RWPE2 (cell line): Measurements from ENCODE around the gene SPTB.
"Not testable (repeated sequence)": the region's sequence is repeated elsewhere in the genome, so short reads cannot be mapped to it uniquely, and the experiment has no call there.

Experiments
- ATAC-seq: fragments of 200-7000 bp; cut with Tn5 transposase; 3 replicates; pipeline ENCODE4 v1.9.1; 2021; ENCODE audit warnings: low read depth
- DNase-seq: peaks from one replicate; pipeline ENCODE4 v3.0.0-alpha.2; 2020; ENCODE audit warnings: low spot score
- H3K27ac ChIP-seq: fragments of 450-650 bp; 2 replicates; pipeline ENCODE4 v1.5.1; 2017; ENCODE audit warnings: mild to moderate bottlenecking; ENCODE audit not compliant: poor library complexity, severe bottlenecking
- H3K27me3 ChIP-seq: fragments of 250-450 bp; sonication (Bioruptor Pico); 2 replicates; pipeline ENCODE4 v1.5.1; 2021; ENCODE audit warnings: mild to moderate bottlenecking, moderate library complexity; ENCODE audit not compliant: insufficient read depth, poor library complexity, severe bottlenecking
- H3K36me3 ChIP-seq: fragments of 250-450 bp; sonication (Bioruptor Pico); 2 replicates; pipeline ENCODE4 v1.5.1; 2020; ENCODE audit warnings: low read depth, mild to moderate bottlenecking, moderate library complexity
- H3K4me1 ChIP-seq: fragments of 250-450 bp; sonication (Bioruptor Pico); 2 replicates; pipeline ENCODE4 v1.5.1; 2021; ENCODE audit warnings: mild to moderate bottlenecking, moderate library complexity; ENCODE audit not compliant: insufficient read depth, poor library complexity, severe bottlenecking
- H3K4me3 ChIP-seq: fragments of 250-450 bp; sonication (Bioruptor Pico); 2 replicates; pipeline ENCODE4 v1.5.1; 2021; ENCODE audit warnings: mild to moderate bottlenecking, moderate library complexity; ENCODE audit not compliant: severe bottlenecking
- H3K9me3 ChIP-seq: fragments of 250-450 bp; sonication (Bioruptor Pico); 2 replicates; pipeline ENCODE4 v1.5.1; 2021; ENCODE audit warnings: mild to moderate bottlenecking, moderate library complexity; ENCODE audit not compliant: severe bottlenecking
- CTCF ChIP-seq: fragments of 450-650 bp; IDR thresholded peaks from one replicate; pipeline ENCODE4 v1.5.1; 2017; ENCODE audit warnings: mild to moderate bottlenecking, moderate library complexity; ENCODE audit not compliant: poor library complexity, severe bottlenecking

Gene SPTB

GRCh38 chr14:64807551-64807950 lies 72.2 kb downstream of the SPTB start:
- no peak for ATAC-seq
- Histone ChIP-seq H3K36me3 (no peaks in the 10 kb centered on the region), H3K27ac (peak overlapping the region; percentile 98), H3K9me3 (no peaks in the 10 kb centered on the region), H3K4me1 (peaks cover 25% of the 10 kb centered on the region), H3K27me3 (no peaks in the 10 kb centered on the region), H3K4me3 (no peak overlapping the region)
- DNase-seq: no peak
- no peak for TF ChIP-seq CTCF

DNA sequence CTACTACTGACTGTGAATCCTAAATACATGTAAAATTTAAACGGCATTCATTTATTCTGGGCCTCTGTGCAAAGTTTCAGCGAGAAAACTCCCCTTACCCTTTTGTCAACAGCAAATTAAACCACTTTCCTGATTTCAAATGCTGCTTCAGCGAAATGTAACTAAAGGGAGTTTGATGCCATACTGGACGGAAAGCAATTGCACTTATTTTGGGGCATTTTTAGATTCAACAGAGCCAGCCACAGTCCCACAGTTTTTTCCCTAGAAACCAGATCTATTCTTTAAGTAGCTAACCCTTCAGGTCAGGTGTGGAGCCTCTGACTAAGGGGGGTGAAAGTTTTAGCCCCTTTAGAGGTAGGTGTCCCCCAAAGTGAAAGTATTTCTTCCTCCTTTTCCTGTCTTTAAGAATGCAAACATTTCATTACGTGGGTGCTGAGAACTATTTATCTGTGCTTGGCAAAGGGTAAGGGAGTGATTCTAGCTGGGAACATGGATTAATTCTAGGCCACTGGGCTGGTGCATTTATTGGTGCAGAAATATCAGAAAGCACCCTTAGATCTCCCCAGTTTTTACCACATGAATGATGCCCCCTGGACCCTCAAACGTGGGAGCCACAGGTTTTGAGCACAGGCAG lies 72.7 kb downstream of the SPTB start:
- peak overlapping the region; percentile 98 for H3K27ac ChIP-seq
- H3K4me3 ChIP-seq: no peak overlapping the region
- H3K36me3 ChIP-seq: no peaks in the 10 kb centered on the region
- no peaks in the 10 kb centered on the region for H3K9me3 ChIP-seq
- DNase-seq: no peak
- TF ChIP-seq CTCF: no peak
- H3K27me3 ChIP-seq: no peaks in the 10 kb centered on the region
- H3K4me1 ChIP-seq: peaks cover 22% of the 10 kb centered on the region
- no peak for ATAC-seq

DNA sequence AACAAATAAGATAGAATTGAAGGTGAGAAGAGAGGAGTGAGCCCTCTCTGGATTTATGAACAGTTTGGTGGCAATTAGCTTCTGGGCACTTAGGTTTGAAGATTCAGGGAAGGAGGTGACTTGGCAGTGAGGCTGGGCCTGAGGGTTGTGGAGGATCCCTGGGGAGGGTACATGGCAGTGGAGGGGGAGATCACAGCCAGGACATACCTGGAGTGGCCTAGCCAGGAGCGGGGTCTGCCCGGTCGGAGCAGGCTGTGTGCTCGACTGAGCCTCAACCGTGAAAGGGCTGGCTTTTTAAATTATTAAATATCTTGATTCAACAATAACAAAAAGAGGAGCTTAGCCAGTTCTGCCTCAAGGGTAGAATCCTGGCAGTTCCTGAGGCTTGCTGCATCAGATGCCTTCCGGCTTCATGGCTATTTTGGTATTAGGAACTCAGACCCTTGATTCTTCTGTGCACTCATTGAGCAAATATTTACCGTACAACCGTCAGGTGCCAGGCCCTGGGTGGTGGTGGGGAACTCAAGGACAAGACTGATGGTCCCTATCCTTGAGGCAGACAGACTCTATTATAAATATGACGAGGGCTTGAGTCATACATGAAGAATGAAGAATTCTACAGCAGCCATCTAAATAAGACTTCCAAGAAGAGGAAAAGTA lies 73.4 kb downstream of the SPTB start:
- ATAC-seq (peak; percentile 92), DNase-seq (peak; percentile 91)
- no peaks in the 10 kb centered on the region for H3K27me3 ChIP-seq
- H3K9me3 ChIP-seq: no peaks in the 10 kb centered on the region
- no peak overlapping the region for H3K4me3 ChIP-seq
- H3K27ac ChIP-seq: peak overlapping the region; percentile 98
- peaks cover 21% of the 10 kb centered on the region for H3K4me1 ChIP-seq
- H3K36me3 ChIP-seq: no peaks in the 10 kb centered on the region
- no peak for TF ChIP-seq CTCF

DNA sequence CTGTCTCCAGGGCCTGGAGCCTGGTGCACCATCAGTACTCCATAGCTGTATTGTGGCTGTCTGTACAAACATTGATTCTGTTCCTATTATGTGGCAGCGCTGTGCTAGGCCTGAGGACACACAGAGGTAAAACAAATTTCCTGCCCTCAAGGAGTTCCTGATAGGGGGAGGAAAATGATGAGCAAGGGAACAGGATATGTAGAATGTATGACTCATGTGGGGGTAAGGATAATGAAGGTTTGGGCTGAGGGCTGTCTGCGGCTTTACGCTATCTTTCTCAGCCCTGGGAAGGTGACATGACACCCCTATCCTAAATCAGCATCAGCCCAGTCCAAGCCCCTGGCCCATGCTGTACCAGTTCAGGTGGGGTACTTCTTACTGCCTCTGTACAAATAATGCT lies 74.1 kb downstream of the SPTB start:
- DNase-seq, H3K9me3 ChIP-seq, H3K36me3 ChIP-seq, H3K27me3 ChIP-seq, H3K4me3 ChIP-seq: not testable (repeated sequence)
- peaks cover 21% of the 10 kb centered on the region for H3K4me1 ChIP-seq
- peak overlapping the region; percentile 98 for H3K27ac ChIP-seq
- peak; percentile 66 for ATAC-seq

DNA sequence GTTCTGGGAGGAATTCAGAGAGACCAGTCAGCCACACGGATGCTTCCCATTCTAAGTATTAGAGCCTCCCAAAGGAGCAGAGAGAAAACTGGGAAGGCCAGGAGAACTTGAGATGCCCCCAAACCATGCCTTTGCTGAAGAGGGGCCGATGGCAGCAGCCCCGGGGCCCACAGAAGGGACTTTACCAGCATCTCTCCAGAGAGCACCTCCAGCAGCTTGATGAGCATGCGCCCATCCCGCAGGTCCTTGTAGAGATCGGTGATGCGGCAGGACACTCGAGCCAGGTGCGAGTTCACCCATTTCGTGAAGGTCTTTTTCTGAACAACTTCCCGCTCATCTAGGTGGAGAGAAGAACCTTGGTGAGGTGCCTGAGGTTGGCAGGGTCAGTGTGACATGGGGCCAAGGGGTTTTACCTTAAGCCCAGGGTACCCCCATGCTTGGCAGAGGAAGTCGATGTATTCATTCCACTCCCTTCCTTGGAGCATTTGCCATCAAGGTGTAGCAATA lies 74.9 kb downstream of the SPTB start:
- Histone ChIP-seq H3K9me3 (no peaks in the 10 kb centered on the region), H3K4me1 (peaks cover 21% of the 10 kb centered on the region), H3K27me3 (no peaks in the 10 kb centered on the region), H3K27ac (peak overlapping the region; percentile 98), H3K4me3 (no peak overlapping the region), H3K36me3 (no peaks in the 10 kb centered on the region)
- DNase-seq: no peak
- TF ChIP-seq CTCF: no peak
- no peak for ATAC-seq
